Endothelial cell of umbilical vein (primary cell): ENCODE results near the gene GNPTAB. TPM values are rescaled to one million over a fixed set of nuclear protein-coding genes. Genes with fewer than 3 reads are reported as not detected.

Source experiments
- BruUV-seq: library from RNA; stranded (reverse); fragments of 400-500 nt; replicated peaks from 2 replicates; lab custom pipeline; 2021; lab: Mats Ljungman, UMichigan
- CTCF ChIA-PET: fragments of 300-600, 350-600 bp; sonication (Branson Sonifier 250); formaldehyde crosslinking; loops from one replicate; lab custom pipeline; 2021; ENCODE audit warnings: antibody characterized with exemption, inconsistent platforms; lab: Charles Lee
- POLR2A ChIA-PET: fragments of 300-600, 350-600 bp; sonication (Branson Sonifier 250); formaldehyde crosslinking; loops from one replicate; lab custom pipeline; 2021; ENCODE audit warnings: antibody characterized with exemption, inconsistent platforms; lab: Charles Lee
- DNase-seq: peaks from one replicate; pipeline ENCODE4 v3.0.0-alpha.2; 2011; ENCODE audit warnings: low read depth, low spot score
- FAIRE-seq: peaks from 2 replicates; lab custom pipeline; 2011; peaks lifted over from hg19 to GRCh38; lab: Jason Lieb, UNC
- H2AFZ ChIP-seq: 2 replicates; pipeline ENCODE4 v1.6.0; 2012; ENCODE audit warnings: low read depth, low read length, control low read depth, inconsistent platforms
- H3K27ac ChIP-seq: 2 replicates; pipeline ENCODE4 v1.5.1; 2011; ENCODE audit warnings: low read depth, mild to moderate bottlenecking, control low read depth, low read length, moderate library complexity; ENCODE audit not compliant: insufficient read depth
- H3K27me3 ChIP-seq, 2 experiments: 2 replicates each; pipeline versions ENCODE4 v1.6.0 to v1.6.1; 2011; ENCODE audit warnings: low read length in 2 of 2, mixed read lengths in 1 of 2; ENCODE audit not compliant: control insufficient read depth in 2 of 2, insufficient read depth in 2 of 2
- H3K36me3 ChIP-seq, 2 experiments: 2 replicates in 1 of 2; 3 replicates in 1 of 2; pipeline ENCODE4 v1.5.1; 2011; ENCODE audit warnings: low read length in 2 of 2, mild to moderate bottlenecking in 1 of 2, moderate library complexity in 1 of 2; ENCODE audit not compliant: control insufficient read depth in 2 of 2, insufficient read depth in 2 of 2; ENCODE audit errors: extremely low read depth in 1 of 2
- H3K4me1 ChIP-seq: 3 replicates; pipeline ENCODE4 v1.5.1; 2011; ENCODE audit warnings: mild to moderate bottlenecking, low read length; ENCODE audit not compliant: control insufficient read depth, insufficient read depth; ENCODE audit errors: extremely low read depth
- H3K4me2 ChIP-seq: 2 replicates; pipeline ENCODE4 v1.6.1; 2011; ENCODE audit warnings: low read length, control low read depth, mixed read lengths; ENCODE audit not compliant: insufficient read depth
- H3K4me3 ChIP-seq, 3 experiments: fragments of 200-600 bp in 1 of 3; sonication (generic), shearing (Covaris generic) in 1 of 3; replicated peaks in 1 of 3; 2 replicates each; pipeline ENCODE4 v1.5.1; 2011 to 2016; ENCODE audit warnings: control low read depth in 3 of 3, low read length in 3 of 3, mild to moderate bottlenecking in 2 of 3, inconsistent platforms in 1 of 3, low read depth in 1 of 3, moderate library complexity in 1 of 3; ENCODE audit not compliant: insufficient read depth in 1 of 3
- H3K79me2 ChIP-seq: 2 replicates; pipeline ENCODE4 v1.6.0; 2012; ENCODE audit warnings: low read length, inconsistent platforms; ENCODE audit not compliant: control insufficient read depth, insufficient read depth
- H3K9ac ChIP-seq: replicated peaks from 2 replicates; pipeline ENCODE3; 2011; ENCODE audit warnings: low read length, control low read depth; ENCODE audit not compliant: insufficient read depth; ENCODE audit errors: extremely low read depth
- H3K9me1 ChIP-seq: replicated peaks from 3 replicates; pipeline ENCODE4 v1.6.0; 2011; ENCODE audit warnings: mild to moderate bottlenecking, low read length; ENCODE audit not compliant: control insufficient read depth, insufficient read depth; ENCODE audit errors: extremely low read depth
- H3K9me3 ChIP-seq: replicated peaks from 2 replicates; pipeline ENCODE4 v1.5.1; 2012; ENCODE audit warnings: low read length, inconsistent platforms; ENCODE audit not compliant: control insufficient read depth, insufficient read depth
- H4K20me1 ChIP-seq: replicated peaks from 2 replicates; pipeline ENCODE3; 2011; ENCODE audit warnings: mild to moderate bottlenecking, low read length; ENCODE audit not compliant: control insufficient read depth, insufficient read depth; ENCODE audit errors: extremely low read depth
- CTCF ChIP-seq, 2 donors: IDR thresholded peaks; 1 replicate in 1 of 2; 2 replicates in 1 of 2; pipeline ENCODE4 v1.5.1; 2011; ENCODE audit warnings: low read length in 2 of 2, mild to moderate bottlenecking in 2 of 2, moderate library complexity in 2 of 2, control low read depth in 1 of 2, inconsistent platforms in 1 of 2, low read depth in 1 of 2; ENCODE audit not compliant: insufficient read depth in 1 of 2; ENCODE audit errors: extremely low read depth in 1 of 2
- EZH2 ChIP-seq: IDR thresholded peaks from 2 replicates; pipeline ENCODE4 v1.6.1; 2012; ENCODE audit warnings: borderline replicate concordance, low read depth, mild to moderate bottlenecking, moderate library complexity, low read length, inconsistent platforms; ENCODE audit not compliant: severe bottlenecking
- FOS ChIP-seq: IDR thresholded peaks from 2 replicates; pipeline ENCODE4 v1.6.1; 2011; ENCODE audit warnings: mild to moderate bottlenecking, low read length, moderate library complexity, borderline replicate concordance; ENCODE audit not compliant: insufficient read depth
- GATA2 ChIP-seq: IDR thresholded peaks from 2 replicates; pipeline ENCODE4 v1.7.0; 2011; ENCODE audit warnings: low read depth, mild to moderate bottlenecking, moderate library complexity, mixed read lengths, low read length; ENCODE audit not compliant: insufficient read length, insufficient read depth
- JUN ChIP-seq: IDR thresholded peaks from 2 replicates; pipeline ENCODE4 v1.6.1; 2011; ENCODE audit warnings: borderline replicate concordance, low read depth; ENCODE audit not compliant: insufficient read length, insufficient read depth
- MAX ChIP-seq: IDR thresholded peaks from 2 replicates; pipeline ENCODE4 v1.6.1; 2011; ENCODE audit not compliant: insufficient read depth, insufficient read length
- MYC ChIP-seq: IDR thresholded peaks from one replicate; pipeline ENCODE4 v1.6.1; 2011; ENCODE audit warnings: mild to moderate bottlenecking, low read depth, low read length
- POLR2A ChIP-seq: IDR thresholded peaks from 2 replicates; pipeline ENCODE4 v1.6.1; 2012; ENCODE audit warnings: low read depth, mild to moderate bottlenecking, control low read depth, low read length
- POLR2AphosphoS5 ChIP-seq: IDR thresholded peaks from 2 replicates; pipeline ENCODE4 v1.6.1; 2012; ENCODE audit warnings: low read depth, mild to moderate bottlenecking, control low read depth, low read length, moderate library complexity; ENCODE audit not compliant: insufficient read depth
- dilution Hi-C: fragments of 300-500 bp; cut with MboI; formaldehyde crosslinking; loops from one replicate; pipeline ENCODE4 v1.15.0; 2019; ENCODE audit warnings: low sequenced_read_pairs; ENCODE audit not compliant: extremely low pct_ligation_motif_present
- intact Hi-C: fragments of 100-400 bp; cut with micrococcal nuclease; formaldehyde crosslinking; loops from one replicate; pipeline ENCODE4 v1.10.0; 2022
- polyA plus RNA-seq, 4 experiments: library from polyadenylated mRNA; depleted of rRNA in 3 of 4; stranded (reverse) in 3 of 4; unstranded in 1 of 4; fragments of >200 nt; gene quantifications; 2 replicates each; pipeline versions ENCODE4 v1.2.1 to v1.2.3, GENCODE V29; 2011 to 2012; ENCODE audit warnings: missing spikeins in 1 of 4
- total RNA-seq: library from RNA; stranded (reverse); gene quantifications from 2 replicates; pipeline ENCODE4 v1.2.3, GENCODE V29; 2021

GNPTAB gene
- total and polyA plus RNA-seq, 2 donors (not counting 3 experiments of a cell fraction or from before 2014, with no cell fraction given): 15.6 to 39.5 TPM

GRCh38 chr12:101799774-101800173 is 31.0 kb downstream of the GNPTAB start:
- H4K20me1 ChIP-seq: no peaks in the 10 kb centered on the region
- DNase-seq (no peak), FAIRE-seq (no peak)
- ChIA-PET POLR2A (no interaction called here), CTCF (no interaction called here)
- BruUV-seq: no TSS peak
- dilution Hi-C loops: no loop called here
- H3K79me2 ChIP-seq: no peaks in the 10 kb centered on the region
- H3K9ac ChIP-seq: no peak overlapping the region
- no peaks in the 10 kb centered on the region for H3K9me1 ChIP-seq
- TF ChIP-seq FOS (no peak), JUN (no peak), GATA2 (no peak), MAX (no peak), EZH2 (no peak), MYC (no peak), POLR2A (no peak), POLR2AphosphoS5 (no peak), CTCF (IDR thresholded peaks at IDR 0.05; ENCODE audit: extremely low read depth in 1 of 2, insufficient read depth in 1 of 2, low read depth in 1 of 2, low read length in 2 of 2) (no peak)
- no peak overlapping the region for H2AFZ ChIP-seq
- no peak overlapping the region for H3K4me2 ChIP-seq
- no peaks in the 10 kb centered on the region for H3K4me1 ChIP-seq
- H3K9me3 ChIP-seq: no peaks in the 10 kb centered on the region
- no peak overlapping the region for H3K4me3 ChIP-seq
- intact Hi-C loops: no loop called here
- H3K27me3 ChIP-seq: no peaks in the 10 kb centered on the region
- no peak overlapping the region for H3K27ac ChIP-seq
- H3K36me3 ChIP-seq: no peaks in the 10 kb centered on the region
